ENCODE data around the gene SBDS. TPM values are rescaled to one million over a fixed set of nuclear protein-coding genes. Genes with fewer than 3 reads are reported as not detected.

Gene SBDS
- total and polyA plus RNA-seq, 2 donors (not counting 1 experiment from before 2014, with no cell fraction given), result 39.1 to 170 TPM

GRCh38 chr7:66948480-66949109 lies 46.8 kb downstream of the SBDS start:
- H3K4me3 Mint-ChIP-seq, result no peak overlapping the region

GRCh38 chr7:66946545-66946944 lies 48.8 kb downstream of the SBDS start:
- no peak overlapping the region for H3K4me2 ChIP-seq (replicated peaks; ENCODE audit: low read depth, low read length, poor library complexity, severe bottlenecking)
- TF ChIP-seq EZH2 (IDR thresholded peaks at IDR 0.05; ENCODE audit: borderline replicate concordance, insufficient read depth, low read depth, low read length, poor library complexity, severe bottlenecking), result no peak
- TF ChIP-seq, protein P1, sequence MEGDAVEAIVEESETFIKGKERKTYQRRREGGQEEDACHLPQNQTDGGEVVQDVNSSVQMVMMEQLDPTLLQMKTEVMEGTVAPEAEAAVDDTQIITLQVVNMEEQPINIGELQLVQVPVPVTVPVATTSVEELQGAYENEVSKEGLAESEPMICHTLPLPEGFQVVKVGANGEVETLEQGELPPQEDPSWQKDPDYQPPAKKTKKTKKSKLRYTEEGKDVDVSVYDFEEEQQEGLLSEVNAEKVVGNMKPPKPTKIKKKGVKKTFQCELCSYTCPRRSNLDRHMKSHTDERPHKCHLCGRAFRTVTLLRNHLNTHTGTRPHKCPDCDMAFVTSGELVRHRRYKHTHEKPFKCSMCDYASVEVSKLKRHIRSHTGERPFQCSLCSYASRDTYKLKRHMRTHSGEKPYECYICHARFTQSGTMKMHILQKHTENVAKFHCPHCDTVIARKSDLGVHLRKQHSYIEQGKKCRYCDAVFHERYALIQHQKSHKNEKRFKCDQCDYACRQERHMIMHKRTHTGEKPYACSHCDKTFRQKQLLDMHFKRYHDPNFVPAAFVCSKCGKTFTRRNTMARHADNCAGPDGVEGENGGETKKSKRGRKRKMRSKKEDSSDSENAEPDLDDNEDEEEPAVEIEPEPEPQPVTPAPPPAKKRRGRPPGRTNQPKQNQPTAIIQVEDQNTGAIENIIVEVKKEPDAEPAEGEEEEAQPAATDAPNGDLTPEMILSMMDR (IDR thresholded peaks at IDR 0.05), result no peak
- no peak for ATAC-seq (ENCODE audit: low read depth)
- H3K27ac Mint-ChIP-seq, result no peak overlapping the region
- DNase-seq, result no peak
- no CpG with 5 or more reads among the region's 2 CpGs for whole genome bisulfite sequencing (ENCODE audit: insufficient coverage)
- peaks cover 26 to 70% of the 10 kb centered on the region in 2 experiments for H3K36me3 ChIP-seq (replicated peaks in 1 of 2; ENCODE audit: control extremely low read depth in 1 of 2, control insufficient read depth in 1 of 2, extremely low read depth in 1 of 2, insufficient read depth in 2 of 2, low read length in 1 of 2)
- no peak overlapping the region for H3K4me3 Mint-ChIP-seq
- peaks cover 38% of the 10 kb centered on the region for H3K79me2 ChIP-seq (ENCODE audit: control insufficient read depth, insufficient read depth, low read length)
- no peak overlapping the region for H3K27ac ChIP-seq (ENCODE audit: low read length in 2 of 2)
- peaks cover 42% of the 10 kb centered on the region for H4K20me1 ChIP-seq (ENCODE audit: control insufficient read depth, insufficient read depth, low read length, poor library complexity, severe bottlenecking)
- H3K9me3 ChIP-seq (ENCODE audit: control extremely low read depth in 1 of 3, control insufficient read depth in 2 of 3, insufficient read depth in 1 of 3, low read length in 2 of 3), result no peaks in the 10 kb centered on the region
- no peak overlapping the region for H3K9ac ChIP-seq (ENCODE audit: low read length)
- no peaks in the 10 kb centered on the region for H3K27me3 Mint-ChIP-seq
- intact Hi-C loops (cut with micrococcal nuclease), result no loop called here
- H3K9me3 Mint-ChIP-seq (ENCODE audit: insufficient read depth), result no peaks in the 10 kb centered on the region
- H2AFZ ChIP-seq (ENCODE audit: insufficient read depth, low read depth, low read length, poor library complexity, severe bottlenecking), result no peak overlapping the region
- H3K4me1 Mint-ChIP-seq, result no peaks in the 10 kb centered on the region
- no peaks in the 10 kb centered on the region for H3K4me1 ChIP-seq (ENCODE audit: control insufficient read depth in 2 of 2, insufficient read depth in 2 of 2, low read length in 2 of 2)
- CTCF ChIA-PET, result no interaction called here
- no peaks in the 10 kb centered on the region for H3K27me3 ChIP-seq (replicated peaks in 1 of 4; ENCODE audit: control extremely low read depth in 1 of 4, control insufficient read depth in 3 of 4, insufficient read depth in 4 of 4, low read length in 3 of 4)
- no peak overlapping the region for H3K4me3 ChIP-seq (ENCODE audit: control extremely low read depth in 1 of 5, extremely low read depth in 1 of 5, insufficient read depth in 1 of 5, low read depth in 2 of 5, low read length in 4 of 5)
- POLR2A ChIA-PET, result no interaction called here

More at GRCh38 chr7:66948480-66949109, 46.8 kb downstream of the SBDS start:
- ChIA-PET CTCF (no interaction called here), POLR2A (no interaction called here)
- no peak overlapping the region for H2AFZ ChIP-seq (ENCODE audit: insufficient read depth, low read depth, low read length, poor library complexity, severe bottlenecking)
- no peak for TF ChIP-seq EZH2 (IDR thresholded peaks at IDR 0.05; ENCODE audit: borderline replicate concordance, insufficient read depth, low read depth, low read length, poor library complexity, severe bottlenecking)
- TF ChIP-seq, protein P1 (IDR thresholded peaks at IDR 0.05), result no peak
- peaks cover 4 to 14% of the 10 kb centered on the region in 2 donors for H3K4me1 ChIP-seq (ENCODE audit: control insufficient read depth in 2 of 2, insufficient read depth in 2 of 2, low read length in 2 of 2)
- no peak overlapping the region for H3K4me2 ChIP-seq (replicated peaks; ENCODE audit: low read depth, low read length, poor library complexity, severe bottlenecking)
- no peak overlapping the region for H3K9ac ChIP-seq (ENCODE audit: low read length)
- H3K4me3 ChIP-seq (ENCODE audit: control extremely low read depth in 1 of 5, extremely low read depth in 1 of 5, insufficient read depth in 1 of 5, low read depth in 2 of 5, low read length in 4 of 5), result no peak overlapping the region
- no peaks in the 10 kb centered on the region for H3K27me3 Mint-ChIP-seq
- H3K27ac Mint-ChIP-seq, result no peak overlapping the region
- WGBS (ENCODE audit: insufficient coverage), result 93% methylated on average over 12 of the region's 19 CpGs
- no peaks in the 10 kb centered on the region for H3K9me3 ChIP-seq (ENCODE audit: control extremely low read depth in 1 of 3, control insufficient read depth in 2 of 3, insufficient read depth in 1 of 3, low read length in 2 of 3)
- peaks cover 30% of the 10 kb centered on the region for H4K20me1 ChIP-seq (ENCODE audit: control insufficient read depth, insufficient read depth, low read length, poor library complexity, severe bottlenecking)
- DNase-seq (no peak), ATAC-seq (ENCODE audit: low read depth) (no peak)
- no peaks in the 10 kb centered on the region for H3K27me3 ChIP-seq (replicated peaks in 1 of 4; ENCODE audit: control extremely low read depth in 1 of 4, control insufficient read depth in 3 of 4, insufficient read depth in 4 of 4, low read length in 3 of 4)
- H3K27ac ChIP-seq (ENCODE audit: low read length in 2 of 2), result no peak overlapping the region
- intact Hi-C loops (cut with micrococcal nuclease), result no loop called here
- H3K9me3 Mint-ChIP-seq (ENCODE audit: insufficient read depth), result no peaks in the 10 kb centered on the region
- peaks cover 19% of the 10 kb centered on the region for H3K79me2 ChIP-seq (ENCODE audit: control insufficient read depth, insufficient read depth, low read length)
- H3K4me1 Mint-ChIP-seq, result peaks cover 12% of the 10 kb centered on the region
- peaks cover 21 to 73% of the 10 kb centered on the region in 2 experiments for H3K36me3 ChIP-seq (replicated peaks in 1 of 2; ENCODE audit: control extremely low read depth in 1 of 2, control insufficient read depth in 1 of 2, extremely low read depth in 1 of 2, insufficient read depth in 2 of 2, low read length in 1 of 2)
